ENCODE measurements around the gene CDX1. TPM values are rescaled to one million over a fixed set of nuclear protein-coding genes. Genes with fewer than 3 reads are reported as not detected.
A peak's percentile ranks its signal among the peaks of the same experiment; 100 is the strongest.

The CDX1 gene
- total RNA-seq (2014; rRNA removed; shearing (Covaris generic)) = not detected in 2 replicates

DNA sequence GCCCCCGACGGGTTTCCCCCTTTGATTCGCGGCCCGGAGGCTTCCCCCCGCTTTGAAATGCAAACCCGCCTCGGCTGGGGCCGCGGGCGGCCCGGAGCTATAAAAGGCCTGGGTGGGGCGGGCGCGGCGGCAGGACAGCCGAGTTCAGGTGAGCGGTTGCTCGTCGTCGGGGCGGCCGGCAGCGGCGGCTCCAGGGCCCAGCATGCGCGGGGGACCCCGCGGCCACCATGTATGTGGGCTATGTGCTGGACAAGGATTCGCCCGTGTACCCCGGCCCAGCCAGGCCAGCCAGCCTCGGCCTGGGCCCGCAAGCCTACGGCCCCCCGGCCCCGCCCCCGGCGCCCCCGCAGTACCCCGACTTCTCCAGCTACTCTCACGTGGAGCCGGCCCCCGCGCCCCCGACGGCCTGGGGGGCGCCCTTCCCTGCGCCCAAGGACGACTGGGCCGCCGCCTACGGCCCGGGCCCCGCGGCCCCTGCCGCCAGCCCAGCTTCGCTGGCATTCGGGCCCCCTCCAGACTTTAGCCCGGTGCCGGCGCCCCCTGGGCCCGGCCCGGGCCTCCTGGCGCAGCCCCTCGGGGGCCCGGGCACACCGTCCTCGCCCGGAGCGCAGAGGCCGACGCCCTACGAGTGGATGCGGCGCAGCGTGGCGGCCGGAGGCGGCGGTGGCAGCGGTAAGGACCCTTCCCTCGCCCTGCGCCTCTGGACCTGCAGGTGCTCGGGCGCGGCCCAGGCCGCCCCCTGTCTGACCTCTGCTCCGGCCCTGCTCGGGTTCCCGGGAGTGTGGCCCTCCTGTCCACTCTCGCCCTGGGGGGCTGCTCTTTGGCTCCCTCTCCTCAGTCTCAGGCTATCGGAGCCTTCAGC, at the start of gene CDX1:
TSS of gene CDX1 (plus strand) at position 129 of the 862 bp plus-strand sequence. CDS start at position 228, 99 bp downstream.
- DNase-seq (ENCODE audit: low spot score) = no peak

DNA sequence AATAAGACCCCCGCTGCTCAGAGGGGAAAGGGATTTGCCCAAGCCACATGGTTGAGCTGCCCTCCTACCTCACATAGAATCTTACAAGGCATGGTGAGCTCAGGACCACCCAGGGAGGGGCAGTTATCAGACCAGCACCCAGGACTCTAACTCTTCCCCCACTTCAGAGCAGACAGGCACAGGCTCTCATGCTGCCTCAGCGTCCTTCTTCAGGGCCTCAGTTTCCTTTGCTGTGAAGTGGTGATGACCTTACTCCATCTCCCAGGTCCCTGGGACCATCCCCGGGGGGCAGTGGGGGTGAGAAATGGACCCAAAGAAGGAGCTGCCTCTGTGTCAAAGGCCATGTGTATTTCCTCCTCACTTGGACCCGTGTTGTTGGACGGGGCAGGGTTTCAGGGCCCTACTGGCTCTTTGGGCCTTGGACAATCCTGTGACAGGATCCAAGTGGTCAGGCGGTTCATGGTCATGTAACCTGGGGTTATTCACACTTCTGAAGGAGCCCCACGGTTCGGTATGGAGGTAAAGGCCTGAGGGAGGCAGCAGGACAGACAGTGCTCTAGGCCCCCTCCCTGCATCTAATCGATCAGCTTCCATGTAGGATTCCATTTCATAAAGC, 48.5 kb upstream of the CDX1 start:
- no peak for DNase-seq (ENCODE audit: low spot score)

DNA sequence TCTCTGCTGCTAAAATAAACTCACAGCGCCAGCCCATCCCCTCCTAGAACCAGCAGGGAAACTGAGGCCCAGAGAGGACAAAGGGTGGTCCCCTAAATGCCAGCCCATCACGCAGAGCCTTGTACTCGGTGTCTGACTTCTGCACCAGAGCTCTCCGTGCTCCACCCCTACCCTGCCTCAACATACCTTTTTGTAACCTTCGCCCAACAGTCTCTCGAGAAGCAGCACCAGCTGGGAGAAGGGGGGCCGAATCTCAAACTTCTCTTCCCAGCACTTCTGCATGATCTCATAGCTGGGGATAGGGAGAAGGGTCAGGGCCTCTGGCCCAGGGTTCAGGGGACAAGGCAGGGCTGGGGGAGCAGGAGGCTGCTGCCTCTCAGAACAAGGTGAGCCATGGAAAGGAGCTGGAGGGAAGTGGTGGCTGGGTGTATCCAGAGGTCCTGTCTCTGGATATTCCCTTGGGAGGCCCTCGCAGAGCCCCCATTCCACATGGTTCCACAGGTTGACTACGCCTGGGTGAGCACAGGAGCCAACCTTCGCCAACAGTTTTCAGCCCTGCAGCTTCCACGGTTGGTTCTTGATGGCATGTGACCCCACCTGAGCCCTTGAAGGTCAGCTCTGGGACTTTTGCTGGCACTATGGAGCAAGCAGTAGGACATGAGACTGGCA, 47.9 kb upstream of the CDX1 start:
- DNase-seq (ENCODE audit: low spot score) = no peak

DNA sequence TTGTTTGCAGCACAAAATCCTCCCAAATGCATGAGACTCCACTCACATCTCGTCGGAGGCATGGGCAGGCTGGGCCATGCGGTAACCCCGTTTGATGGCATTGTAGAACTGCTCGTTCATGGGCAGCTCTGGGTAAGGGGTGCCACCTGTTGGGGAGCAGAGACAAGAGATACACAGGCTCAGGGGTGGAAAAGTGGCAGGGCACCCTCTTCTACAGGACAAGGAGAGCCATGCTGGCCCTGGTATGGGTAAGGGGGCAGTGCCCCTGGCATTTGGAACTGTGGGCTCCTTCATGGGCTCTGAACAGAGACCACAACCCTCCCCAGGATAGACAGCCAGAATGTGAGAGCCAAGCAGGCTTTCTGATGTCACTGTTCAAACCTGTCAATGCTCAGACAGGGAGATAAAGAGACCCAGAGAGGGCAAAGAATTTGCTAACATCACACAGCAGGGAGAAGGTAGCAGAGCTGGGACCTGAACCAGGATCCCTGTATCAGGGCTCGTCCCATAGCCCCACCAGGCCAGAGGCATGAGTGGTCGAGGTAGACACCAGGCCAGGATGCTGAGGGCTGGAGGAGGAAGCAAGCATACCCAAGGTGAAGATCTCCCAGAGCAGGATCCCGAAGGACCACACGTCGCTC, 47.0 kb upstream of the CDX1 start:
- DNase-seq (ENCODE audit: low spot score) = no peak

DNA sequence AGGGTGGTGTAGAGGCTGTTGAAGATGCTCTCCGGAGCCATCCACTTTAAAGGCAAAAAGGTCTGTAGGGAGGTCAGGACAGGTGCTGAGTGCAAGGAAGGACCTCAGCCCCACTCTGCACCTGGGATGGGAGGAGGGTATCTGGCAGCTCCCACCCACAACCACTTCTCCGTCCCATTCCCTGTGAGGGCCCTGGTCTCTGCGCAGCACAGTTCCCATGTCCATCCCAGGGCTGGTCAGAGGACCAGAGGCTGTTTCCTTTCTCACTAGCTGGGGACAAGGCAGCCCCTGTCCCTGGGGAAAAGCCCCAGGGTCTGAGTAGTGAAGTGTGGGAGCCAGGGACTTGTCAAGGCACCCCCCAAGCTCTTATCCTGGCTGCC, 46.5 kb upstream of the CDX1 start:
- no peak for DNase-seq (ENCODE audit: low spot score)

DNA sequence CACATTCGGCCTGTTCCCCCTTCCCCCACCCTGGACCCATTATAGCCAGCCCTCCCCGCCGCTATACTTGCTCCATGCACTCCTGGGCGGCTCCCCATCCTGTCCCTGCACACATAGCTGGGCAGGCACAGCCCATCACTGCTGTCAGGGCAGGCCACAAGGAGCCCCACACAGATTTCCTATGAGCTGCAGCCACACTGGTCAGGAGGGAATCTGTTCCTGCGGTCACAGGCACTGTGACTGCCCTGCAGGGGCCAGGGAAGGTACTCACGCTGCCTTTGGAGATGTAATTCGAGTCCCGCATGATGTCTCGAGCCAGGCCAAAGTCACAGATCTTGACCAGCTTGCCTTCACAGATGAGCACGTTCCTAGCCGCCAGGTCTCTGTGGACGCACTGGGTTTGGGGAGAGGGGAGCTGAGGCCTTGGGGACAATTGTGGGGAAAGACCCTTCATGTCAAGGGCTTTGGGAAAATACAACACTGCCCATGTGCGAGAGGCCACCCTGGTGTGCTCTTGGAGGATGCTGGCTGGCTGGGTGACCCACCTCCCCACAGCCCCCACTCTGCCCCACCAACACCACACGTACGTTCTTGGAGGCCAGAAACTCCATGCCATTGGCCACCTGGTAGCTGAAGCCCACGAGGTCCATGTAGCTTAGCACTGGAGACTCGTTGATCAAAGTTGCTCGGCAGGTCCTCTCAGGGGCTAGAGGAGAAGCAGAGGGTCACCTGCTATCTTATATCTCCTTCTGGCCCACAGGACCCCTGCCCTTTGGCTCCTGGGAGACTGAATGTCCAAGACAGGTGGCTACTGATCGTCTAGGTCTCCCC, 45.7 kb upstream of the CDX1 start:
- DNase-seq (ENCODE audit: low spot score) = no peak

DNA sequence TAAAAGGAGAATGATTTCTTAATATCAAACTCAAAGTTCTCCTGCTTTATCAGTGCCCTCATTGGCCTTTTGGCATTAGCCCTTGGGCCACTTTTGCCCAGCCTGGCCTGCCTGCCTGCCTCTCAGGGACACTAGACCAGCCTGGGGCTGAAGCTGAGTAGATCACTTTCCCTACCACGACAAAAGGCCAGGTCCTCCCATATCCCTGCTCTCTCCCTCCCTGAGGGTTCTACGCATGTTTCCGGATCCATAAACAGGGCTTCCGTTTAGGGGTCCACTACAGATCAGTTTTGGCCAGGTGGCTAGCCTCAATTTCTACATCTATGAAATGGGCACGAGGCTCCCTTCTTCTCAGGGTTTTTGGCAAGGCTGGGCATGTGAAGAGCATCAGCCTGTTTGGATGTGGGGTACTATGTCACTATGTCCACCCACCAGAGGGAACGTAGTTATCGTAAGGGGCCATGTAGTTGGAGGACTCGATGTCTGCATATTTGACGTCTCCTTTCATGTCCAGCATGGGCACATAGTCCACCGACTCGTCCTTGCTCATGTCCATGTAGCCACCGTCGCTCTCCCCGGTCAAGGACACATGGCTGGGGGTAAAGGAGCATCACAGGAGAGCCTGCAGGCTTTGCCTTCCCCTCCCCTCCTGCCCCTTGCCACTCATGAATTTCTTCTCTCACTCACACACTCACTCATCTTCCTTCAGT, 45.0 kb upstream of the CDX1 start:
- DNase-seq (ENCODE audit: low spot score) = no peak

DNA sequence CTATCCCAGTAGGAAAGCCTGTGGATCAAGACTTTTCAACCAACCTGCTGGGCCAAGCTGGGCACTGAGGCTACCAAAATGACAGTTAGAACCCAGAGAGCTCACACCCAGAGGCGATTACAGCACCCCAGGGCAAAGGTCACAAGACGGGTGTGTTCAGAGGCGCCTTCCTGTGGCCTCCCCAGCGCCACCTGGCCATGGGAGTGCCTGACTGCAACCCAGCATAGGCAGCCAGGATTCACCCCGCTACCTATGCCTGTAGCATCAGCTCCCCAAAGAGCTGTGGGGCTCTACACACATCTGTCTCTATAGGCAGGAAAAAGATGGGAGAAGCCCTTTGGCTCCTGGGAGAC, 44.4 kb upstream of the CDX1 start:
- DNase-seq (ENCODE audit: low spot score) = no peak

DNA sequence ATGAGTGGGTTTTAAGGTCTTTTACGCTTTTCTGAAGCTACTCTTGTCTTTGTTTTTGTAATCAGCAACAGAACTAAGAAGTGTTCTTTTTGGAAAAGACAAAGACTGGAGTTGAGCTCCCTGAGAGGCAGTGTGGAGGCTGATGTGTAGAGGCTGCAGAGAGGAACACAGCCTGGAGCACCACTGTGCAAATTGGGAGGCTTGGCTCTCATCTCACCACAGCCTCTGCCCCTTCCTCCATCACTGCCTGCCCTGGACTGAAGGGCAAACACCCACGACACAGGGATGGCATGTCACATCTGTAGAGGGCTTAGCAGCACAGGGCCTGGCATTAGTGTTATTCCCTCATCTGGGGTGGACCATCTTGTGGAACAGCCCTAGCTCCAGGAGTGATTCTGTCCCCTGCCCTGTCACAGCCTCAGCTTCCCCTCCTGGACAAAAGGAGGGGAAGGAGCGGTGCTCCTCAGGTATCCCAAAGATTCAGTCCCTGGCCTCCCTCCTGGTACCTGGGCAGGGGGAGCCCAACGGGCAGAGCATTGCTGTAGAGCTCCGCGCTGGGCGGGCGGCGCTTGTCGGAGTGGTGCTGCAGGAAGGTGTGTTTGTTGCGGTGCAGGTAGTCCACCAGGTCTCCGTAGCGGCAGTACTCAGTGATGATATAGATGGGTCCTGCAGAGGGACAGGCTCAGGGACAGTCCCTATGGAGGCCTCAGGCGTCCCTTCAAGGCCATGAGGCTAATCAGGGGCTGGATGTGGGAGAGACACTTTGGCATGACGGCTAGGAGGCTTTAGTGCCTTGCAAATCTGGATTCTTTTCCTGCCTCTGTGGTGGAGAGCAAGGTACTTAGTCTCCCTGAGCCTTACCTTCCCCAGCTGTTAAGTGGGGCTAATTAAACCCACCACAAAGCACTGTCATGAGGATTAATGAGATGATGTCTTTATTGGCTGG, 43.8 kb upstream of the CDX1 start:
- no peak for DNase-seq (ENCODE audit: low spot score)

DNA sequence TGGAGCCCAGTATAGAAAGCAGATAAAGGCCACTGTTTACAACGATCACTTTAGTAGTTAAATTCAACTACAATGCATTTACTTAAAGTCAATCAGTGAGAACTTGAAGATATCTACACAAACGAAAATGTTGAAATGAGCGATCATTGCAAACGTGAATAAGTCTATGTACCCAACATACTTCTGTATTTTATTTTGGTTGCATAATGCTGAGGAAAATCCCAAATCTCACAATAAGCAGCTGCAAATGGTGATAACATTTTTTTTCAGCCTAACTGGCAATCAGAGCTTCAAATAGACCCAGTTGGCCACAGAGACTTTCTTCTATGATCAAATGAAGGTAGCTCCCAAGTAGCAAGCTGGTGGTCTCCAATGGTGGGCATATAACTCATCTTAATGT, 43.0 kb upstream of the CDX1 start:
- no peak for DNase-seq (ENCODE audit: low spot score)

DNA sequence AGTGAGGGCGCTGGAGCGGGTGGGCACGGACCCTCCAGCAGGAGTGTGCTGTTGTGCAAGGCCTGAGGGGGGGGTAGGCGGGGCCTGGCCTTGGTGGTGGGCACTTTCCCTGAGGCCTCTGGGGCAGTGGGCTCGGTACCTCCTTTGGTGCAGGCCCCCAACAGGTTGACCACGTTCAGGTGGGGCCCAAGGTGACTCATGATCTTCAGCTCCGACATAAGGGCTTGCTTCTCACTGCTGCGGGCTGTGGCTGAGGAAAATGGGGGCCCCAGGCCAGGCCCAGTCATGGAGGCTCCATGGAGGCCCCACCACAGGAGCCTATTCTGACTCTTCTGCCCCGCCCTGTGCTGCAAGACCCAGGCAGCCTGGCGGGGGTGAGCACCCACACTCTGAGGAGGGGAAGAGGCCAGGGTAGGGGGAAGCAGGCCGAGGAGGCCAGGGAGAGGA, 42.4 kb upstream of the CDX1 start:
- DNase-seq (ENCODE audit: low spot score) = no peak

DNA sequence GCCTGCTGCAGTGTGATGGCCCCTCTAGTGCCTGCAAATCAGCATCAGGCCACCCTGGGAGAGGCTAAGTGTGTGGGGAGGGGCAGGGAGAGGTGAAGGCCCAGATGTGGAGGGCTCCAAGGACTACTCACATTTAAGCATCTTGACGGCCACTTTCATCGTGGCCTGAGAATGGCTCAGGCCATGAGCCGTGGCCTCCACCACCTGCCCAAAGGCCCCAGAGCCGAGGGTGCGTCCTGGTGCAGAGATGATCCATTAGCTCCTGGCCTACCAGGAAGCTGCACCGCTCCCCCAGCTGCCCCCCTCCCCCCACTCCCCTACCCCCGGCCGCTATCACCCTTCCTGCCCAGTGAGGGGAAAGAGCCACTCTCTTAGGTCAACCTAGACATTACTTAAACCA, 42.0 kb upstream of the CDX1 start:
- DNase-seq (ENCODE audit: low spot score) = no peak

DNA sequence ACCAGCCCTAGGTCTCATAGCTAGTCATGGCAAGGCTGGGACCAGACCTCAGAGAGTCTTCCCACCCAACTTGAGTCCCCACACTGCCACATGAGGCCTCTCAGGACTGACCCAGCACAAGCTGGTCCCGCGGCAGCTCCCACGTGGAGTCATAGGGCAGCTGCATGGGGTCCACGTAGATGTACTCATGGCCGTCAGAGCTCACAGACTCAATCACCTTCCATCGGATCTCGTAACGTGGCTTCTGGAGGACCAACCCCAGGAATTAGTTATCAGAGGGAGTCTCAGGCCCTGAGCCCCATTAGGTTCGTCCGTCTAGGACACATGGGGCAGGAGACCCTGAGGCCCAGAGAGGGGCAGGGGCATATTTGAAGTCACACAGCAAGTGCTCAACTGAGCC, 41.2 kb upstream of the CDX1 start:
- DNase-seq (ENCODE audit: low spot score) = no peak

DNA sequence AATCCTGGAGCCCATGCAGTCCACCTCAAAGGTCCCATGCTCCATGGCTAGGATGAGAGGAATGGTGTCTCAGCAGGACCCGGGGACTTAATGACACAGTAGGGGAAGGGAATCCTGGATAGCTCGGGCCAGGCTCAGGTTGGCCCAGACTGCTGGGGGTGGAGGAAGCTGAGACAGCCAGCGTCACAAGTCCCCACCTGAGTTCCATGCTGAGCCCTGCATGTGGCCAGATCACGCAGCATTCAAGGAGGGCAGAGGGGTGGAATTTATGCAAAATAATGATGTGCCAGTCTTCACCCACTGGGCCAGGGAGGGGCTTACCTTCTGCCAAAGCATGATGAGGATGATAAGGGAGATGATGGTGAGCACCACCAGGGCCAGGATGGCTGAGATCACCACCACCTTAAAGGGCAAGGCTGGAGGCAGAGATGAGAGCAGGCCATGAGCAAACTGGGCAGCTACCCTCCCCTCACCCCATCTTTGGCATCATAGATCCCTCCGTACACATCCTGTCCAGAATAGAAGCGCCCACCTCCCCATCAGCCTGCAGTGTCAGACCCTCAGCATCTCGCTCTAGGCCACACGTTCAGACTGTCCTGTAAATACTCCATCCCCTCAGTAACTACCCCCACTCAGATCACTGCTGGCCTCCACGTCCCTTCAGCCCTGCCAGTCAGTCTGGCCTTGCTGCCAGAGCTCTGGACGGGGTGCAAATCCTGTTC, 40.2 kb upstream of the CDX1 start:
- no peak for DNase-seq (ENCODE audit: low spot score)

DNA sequence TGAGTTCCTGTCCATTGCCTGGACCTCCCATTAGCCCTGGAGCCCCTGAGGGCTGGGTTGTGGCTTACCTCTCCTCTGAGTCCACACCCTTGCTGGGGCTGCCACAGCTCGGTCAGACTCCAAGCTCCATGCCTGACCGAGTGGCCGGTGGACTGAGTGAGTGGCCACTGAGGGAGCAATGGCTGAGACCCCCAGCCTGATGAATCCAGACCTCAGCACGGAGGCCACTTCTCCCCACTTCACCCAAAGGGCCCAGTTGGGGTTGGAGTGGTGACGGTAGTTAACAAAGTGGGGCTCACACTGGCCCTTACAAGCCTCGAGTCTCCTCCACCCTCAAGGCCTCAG, 39.7 kb upstream of the CDX1 start:
- DNase-seq (ENCODE audit: low spot score) = no peak

DNA sequence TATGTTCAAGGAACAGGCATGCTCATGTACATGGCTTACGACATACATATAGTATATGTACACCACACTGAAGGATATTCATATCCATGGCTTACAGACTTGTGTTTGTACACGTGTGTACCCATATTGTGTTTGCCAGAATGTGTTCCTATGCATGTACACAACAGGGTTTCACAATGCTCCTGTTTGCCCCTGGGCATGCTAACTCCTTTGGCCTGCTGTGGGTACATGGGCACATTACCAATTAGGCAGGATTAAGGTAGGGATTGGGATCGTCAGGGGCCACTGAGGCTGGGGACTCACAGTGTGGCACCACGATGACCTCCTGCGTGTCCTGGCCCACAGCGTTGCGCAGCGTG, 37.1 kb upstream of the CDX1 start:
- no peak for DNase-seq (ENCODE audit: low spot score)

DNA sequence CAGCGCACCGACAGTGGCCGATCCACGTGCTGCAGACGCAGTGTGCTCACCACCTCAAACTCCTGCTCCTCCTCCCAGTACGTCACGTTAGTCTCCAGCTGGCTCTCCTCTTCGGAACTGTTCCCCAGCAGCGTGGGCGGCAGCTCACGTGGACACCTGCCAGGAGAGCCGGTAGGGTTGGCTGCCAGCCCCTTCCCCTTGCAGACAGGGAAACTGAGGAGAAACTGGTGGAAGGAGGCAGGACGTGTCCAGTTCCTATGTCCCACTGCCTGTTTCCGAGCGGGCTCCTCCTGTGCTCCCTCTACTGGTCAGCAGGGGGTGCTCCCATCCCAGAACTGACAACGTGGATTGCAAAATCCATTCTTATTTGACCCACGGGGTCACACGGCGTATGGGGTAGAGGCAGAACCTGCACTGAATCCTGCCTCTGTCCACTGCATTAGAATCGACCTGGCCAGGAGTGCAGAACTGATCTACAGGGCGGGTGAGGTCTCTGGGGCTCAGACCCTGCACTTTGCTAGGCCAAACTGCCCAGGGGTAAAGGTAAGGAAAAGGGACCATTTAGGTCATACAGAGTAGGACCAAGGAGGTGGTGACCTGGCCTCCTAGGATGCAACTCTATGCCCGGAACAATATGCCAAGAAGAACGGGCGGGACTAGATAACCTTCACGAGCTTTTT, 36.6 kb upstream of the CDX1 start:
- DNase-seq (ENCODE audit: low spot score) = peak; percentile 53

DNA sequence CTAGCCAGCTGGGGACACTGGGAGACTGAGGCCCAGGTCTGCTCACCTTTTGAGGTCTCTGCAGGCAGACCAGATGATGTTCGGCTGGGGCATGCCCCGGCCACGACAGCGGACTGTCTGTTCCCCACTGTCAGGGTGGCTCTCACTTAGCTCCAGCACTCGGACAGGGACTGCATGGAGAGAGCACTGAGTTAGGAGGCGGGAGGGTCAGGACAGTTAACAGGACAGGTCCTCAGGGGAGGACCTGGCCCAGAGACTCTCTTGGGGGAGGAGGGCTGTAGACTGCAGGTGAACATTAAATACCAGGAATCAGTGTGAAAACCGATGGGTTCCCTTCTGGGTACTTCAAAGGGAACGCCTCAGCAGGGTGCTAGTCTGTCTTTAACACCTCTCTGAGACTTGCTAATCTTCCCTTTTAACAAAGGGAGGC, 36.1 kb upstream of the CDX1 start:
- no peak for DNase-seq (ENCODE audit: low spot score)

DNA sequence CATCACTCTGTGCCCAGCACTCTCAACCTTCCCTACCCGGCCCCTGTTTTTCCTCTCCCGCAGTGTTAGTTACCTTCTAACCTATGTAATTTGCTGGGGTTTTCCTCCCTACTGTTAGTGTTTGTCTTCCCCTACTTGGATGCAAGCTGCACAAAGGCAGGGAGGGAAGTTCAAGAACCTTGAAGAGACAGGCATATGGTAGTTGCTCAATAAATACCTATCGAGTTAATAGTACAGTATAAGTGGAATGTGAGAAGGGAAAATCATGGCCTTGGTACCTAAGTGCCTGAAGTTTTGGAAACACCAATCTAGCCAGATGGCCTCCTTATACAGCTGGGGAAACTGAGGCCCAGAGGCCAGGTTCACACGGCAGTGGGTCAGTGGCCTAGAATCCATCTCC, 35.1 kb upstream of the CDX1 start:
- DNase-seq (ENCODE audit: low spot score) = no peak

All from H4 (cell line).